ENCODE measurements around the gene MPPED1. TPM values are rescaled to one million over a fixed set of nuclear protein-coding genes. Genes with fewer than 3 reads are reported as not detected.

Gene MPPED1
- total RNA-seq, 1 donor from 2014 or later: not detected

- intact Hi-C loops (cut with micrococcal nuclease): no loop called here
Observed at GRCh38 chr22:43539572-43540528, 128.0 kb downstream of the MPPED1 start.

- intact Hi-C loops (cut with micrococcal nuclease): no loop called here
Observed at GRCh38 chr22:43540529-43540923, 128.7 kb downstream of the MPPED1 start.

GRCh38 chr22:43541022-43541421 is 129.2 kb downstream of the MPPED1 start:
- intact Hi-C loops (cut with micrococcal nuclease): no loop called here

- intact Hi-C loops (cut with micrococcal nuclease): no loop called here
Observed at GRCh38 chr22:43541462-43542407, 129.9 kb downstream of the MPPED1 start.

GRCh38 chr22:43542681-43543521 is 131.1 kb downstream of the MPPED1 start:
- intact Hi-C loops (cut with micrococcal nuclease): no loop called here

GRCh38 chr22:43543522-43544288 is 131.9 kb downstream of the MPPED1 start:
- intact Hi-C loops (cut with micrococcal nuclease): no loop called here

- intact Hi-C loops (cut with micrococcal nuclease): no loop called here
Observed at GRCh38 chr22:43544289-43544673, 132.5 kb downstream of the MPPED1 start.

GRCh38 chr22:43546186-43546585 is 134.4 kb downstream of the MPPED1 start:
- intact Hi-C loops (cut with micrococcal nuclease): no loop called here

GRCh38 chr22:43550024-43550620 is 138.3 kb downstream of the MPPED1 start:
- intact Hi-C loops (cut with micrococcal nuclease): no loop called here

GRCh38 chr22:43550672-43551071 is 138.9 kb downstream of the MPPED1 start:
- intact Hi-C loops (cut with micrococcal nuclease): no loop called here

- intact Hi-C loops (cut with micrococcal nuclease): no loop called here
Observed at GRCh38 chr22:43553451-43554258, 141.8 kb downstream of the MPPED1 start.

- intact Hi-C loops (cut with micrococcal nuclease): no loop called here
Observed at GRCh38 chr22:43554259-43554636, 142.4 kb downstream of the MPPED1 start.

GRCh38 chr22:43554694-43555365 is 143.0 kb downstream of the MPPED1 start:
- intact Hi-C loops (cut with micrococcal nuclease): no loop called here

- intact Hi-C loops (cut with micrococcal nuclease): no loop called here
Observed at GRCh38 chr22:43555561-43556515, 144.0 kb downstream of the MPPED1 start.

Data from T-helper 2 cell treated with Interferon-gamma antibody and Interleukin-4, amounts not matched to agents 100 ng/mL and 5 ng/mL, for 36 hours (primary cell).